ENCODE measurements around the gene VMAC.

Gene VMAC

DNA sequence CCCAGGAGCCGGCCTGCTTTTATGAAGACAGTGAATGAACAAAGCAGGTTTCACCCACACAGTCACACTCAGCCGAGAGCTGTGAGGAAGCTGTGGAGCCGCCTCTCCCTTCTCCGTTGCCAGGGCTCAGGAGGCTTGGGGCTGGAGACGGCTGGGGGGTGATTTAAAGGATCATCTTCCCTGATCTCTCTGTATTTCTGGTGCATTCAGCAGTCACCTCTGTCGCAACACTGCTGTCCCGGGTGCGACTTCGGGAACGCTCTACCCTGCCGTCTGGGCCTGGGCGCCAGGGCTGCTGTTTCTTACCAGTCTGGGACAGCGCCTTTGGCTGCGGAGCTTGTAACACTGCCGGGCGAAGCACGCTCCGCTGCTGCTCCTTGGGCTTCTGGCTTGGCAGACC, 27.5 kb downstream of the VMAC start:
- DNase-seq: no peak

DNA sequence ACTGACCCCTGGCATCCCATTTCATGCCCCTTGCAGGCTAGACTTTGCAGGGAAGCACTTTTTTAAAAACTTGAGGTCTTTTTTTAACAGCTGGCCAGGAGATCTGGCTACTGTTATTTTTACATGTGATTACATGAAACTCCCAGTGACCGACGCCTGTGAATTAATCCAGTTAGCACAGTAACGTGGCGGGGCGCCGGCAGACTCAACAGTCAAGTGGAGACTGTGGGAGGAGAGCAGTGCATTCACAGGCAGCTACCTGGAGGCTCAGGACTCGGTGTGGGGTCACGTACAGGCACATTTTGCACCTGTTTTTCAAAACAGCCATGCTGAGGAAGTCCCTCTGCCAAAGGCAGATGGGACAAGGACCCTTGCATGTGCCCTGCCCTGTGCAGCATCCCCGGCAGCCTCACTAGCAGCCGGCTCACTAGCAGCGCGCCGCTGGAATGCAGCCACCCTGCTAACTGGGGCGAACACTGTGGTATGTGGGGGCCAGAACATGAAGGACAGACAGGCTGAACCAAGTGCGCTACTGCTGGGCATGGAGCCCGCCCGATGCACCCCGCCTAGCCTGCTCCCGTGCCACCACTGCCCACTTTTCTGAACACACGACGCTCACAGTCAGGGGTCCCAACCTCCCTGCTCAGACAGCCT, 28.1 kb downstream of the VMAC start:
- DNase-seq: no peak

DNA sequence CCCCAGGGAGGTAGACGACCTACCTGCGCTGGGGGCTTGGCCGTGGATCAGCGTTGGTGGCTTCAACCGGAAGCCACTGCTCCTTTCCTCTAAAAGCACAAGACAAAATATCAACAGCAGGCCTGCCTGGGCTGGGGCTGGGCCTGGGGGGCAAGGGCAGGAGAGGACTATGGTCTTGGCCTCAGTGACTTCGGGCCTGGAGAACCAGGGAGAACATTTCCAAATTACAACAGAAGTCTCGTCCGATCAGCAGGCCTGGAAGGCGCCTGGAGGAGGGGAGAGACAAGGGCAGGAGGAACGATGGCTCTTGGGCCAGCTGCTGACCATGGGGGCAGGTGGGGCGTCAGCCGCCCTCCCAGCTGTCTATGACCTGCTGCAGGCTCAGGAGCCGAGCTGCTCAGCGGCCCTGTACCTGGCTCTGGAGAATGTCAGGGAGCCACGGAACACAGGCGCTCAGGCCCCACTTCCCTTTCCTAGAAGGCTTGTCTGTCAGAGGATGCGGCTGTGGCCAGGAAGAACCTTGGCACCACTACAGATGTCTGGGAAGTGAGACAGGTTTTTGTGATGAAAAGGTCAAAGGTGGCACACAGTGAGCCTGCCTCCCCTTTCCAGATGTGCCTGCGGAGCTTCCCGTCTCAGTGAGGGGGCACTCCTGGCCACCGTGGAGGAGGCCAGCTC, 28.9 kb downstream of the VMAC start:
- DNase-seq: no peak

DNA sequence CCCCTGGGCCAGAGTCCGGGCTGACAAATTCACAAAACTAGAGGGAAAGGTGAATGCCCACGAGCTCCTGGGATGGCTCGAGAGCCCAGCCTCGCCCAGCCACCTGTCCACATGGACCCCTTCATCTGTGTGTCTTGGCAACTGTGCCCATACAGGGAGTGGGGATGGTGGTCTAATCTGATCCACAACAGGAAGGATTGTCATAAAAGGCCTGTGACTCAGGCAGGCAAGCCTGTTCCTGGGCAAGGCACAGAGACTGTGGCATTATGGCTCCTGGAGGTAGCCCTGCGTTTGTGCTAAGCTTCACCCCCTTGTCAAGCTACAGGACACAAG, 29.4 kb downstream of the VMAC start:
- DNase-seq: no peak

DNA sequence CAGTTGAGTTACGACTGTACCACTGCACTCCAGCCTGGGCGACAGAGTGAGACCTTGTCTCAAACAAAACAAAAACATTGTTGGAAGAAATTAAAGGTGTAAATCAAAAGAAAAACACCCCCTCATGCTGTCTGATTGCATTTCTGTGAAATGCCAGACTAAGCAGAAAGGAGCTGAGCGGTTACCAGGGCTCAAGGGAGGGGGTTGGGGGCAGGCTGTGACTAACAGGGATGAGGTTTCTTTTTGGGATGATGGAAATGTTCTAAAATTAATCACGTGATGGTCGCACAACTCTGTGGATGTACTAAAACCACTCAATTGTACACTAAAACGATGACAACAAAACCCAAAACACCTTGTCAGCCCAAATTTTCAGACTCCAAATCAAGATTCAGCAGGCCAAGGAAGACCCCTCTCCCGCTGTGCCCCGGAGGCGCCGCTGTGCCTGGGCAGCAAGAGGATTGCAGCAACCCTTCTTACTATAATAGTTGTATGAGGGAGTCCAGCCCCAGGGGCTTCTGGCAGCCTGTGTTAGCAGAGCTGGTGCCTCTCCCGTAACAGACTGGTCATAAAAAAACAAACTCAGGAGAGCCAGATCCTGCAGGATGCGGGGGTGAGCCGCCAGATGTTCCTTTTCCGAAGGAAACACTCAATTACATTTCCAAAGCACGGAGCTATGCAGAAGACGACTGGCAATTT, 30.3 kb downstream of the VMAC start:
- DNase-seq: no peak

DNA sequence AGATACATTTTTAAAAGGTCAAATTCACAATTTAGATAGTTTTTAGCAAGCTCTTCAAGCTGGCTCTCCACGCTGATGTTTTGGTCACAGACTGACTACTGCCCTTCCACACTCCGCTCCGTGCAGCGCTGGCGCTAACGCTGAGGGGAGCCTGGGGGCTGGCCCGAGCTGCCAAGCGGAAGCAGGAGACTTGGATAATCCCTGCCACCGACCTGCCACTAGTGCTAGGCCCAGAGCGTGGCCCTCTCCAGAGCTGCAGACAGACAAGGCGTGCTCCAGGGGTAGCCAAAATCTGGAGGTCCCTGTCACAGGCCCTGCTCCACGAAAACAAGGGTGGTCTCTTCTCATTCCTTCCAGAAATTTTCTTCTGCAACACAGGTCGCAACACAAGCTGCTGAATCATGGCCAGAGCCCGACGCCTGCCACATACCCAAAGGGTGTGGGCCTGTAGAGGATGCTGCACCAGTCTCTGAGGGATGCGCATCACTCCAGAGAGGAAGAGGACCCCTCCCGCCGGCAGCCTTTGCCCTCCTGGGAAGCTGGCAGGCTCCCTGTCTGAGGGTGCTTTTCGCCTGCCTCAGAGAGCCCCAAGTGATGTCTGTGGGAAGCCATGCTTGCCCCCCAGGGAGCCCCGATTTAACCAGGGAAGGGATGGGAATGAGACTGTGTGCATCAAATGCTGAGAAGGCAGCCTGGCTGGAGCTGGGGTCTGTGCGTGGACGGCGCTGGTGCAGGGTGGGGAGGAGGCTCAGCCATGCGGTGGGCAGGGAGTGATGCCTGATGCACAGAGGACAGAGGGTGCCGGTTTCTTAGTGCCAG, 31.0 kb downstream of the VMAC start:
- no peak for DNase-seq

DNA sequence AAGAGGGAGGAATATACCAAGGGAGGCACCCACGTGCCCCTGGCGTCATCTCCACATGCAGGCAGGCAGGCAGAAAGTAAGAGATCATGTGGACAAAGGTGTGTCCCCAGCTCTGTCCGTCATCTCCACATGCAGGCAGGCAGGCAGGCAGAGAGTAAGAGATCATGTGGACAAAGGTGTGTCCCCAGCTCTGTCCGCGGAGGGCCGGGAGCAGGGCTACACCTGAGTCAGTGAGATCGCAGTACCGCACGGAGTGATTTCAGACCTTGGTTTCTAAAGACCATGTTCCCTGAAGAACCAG, 31.6 kb downstream of the VMAC start:
- no peak for DNase-seq

DNA sequence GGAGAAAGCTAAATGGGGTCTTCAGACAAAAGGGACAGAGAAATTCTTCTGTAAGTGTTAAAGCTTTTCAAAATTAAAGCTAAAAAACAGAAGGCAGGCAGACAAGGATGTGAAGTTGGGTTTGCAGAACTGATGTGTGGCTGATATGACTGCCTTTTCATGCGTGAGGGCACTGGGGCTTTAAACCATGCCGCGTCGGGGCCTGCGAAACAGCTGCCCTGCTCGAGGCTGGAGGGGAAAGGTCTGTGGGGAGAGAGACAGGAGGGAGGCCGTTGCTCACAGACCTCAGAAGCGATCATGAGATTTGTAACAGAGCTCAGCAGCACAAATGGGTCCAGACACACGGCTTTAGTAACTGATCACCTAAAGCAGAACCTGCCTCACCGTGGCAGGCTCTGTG, 32.9 kb downstream of the VMAC start:
- DNase-seq: no peak

DNA sequence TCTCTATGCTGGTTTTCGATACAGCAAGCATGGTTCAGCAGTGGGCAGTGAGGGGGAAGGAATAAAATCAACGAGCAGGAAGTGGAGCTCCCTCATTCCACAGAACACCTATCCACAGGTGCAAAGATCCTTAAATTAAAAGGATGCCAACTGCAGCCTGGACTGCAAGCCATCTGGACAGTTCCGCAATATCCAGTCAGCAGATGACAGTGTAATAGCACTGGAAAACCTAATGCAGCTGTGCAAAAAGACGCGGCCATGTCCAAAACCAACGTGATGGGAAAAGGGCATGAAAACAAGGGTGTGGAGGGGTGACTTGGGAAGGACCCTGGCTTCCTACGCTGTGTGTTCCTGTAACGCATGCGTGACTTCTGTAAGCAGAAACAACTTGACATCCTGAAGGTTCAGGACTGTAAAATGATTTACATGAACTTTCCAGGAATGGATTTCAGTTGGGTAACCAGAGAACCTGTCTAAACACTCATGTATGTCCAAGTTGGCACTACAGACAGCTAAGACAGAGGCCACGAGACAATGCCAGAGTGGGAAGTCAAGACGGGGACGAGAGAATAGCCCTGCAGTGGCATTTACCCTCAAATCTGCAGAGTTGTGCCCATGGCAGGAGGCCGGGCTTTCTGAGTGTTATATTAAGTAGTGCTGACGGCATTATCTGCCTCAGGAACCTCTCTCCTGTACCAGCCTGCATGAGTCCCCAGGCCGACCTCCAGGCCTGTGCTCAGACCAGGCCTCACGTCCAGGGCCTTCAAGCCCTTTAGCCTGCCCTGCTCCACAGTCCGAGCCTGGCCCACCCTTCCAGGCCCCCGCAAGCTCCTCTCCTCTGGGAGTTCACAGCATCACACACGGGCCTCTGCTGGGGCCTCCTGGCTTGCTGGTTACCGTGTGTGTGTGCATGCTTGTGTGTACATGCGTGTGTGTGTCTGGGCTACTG, 35.9 kb downstream of the VMAC start:
- no peak for DNase-seq

DNA sequence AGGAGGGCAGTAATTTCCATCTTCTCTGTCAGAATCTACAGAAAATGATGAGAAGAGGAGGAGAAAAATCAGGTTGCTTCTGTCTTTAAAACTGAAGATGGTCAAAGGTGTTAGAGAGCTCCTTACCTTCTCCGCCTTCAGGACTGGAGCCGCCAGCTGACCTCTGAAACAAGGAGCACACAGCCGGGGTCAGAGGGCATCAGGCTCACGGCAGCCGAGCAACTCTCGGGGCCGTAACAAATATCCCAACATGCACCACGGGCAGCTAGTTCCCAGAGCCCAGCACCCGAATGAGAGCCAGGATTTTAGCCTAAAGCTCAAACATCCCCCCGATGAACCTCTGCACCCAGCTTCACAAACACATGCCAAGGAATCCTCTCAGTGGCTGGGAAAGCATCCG, 37.0 kb downstream of the VMAC start:
- DNase-seq: no peak

DNA sequence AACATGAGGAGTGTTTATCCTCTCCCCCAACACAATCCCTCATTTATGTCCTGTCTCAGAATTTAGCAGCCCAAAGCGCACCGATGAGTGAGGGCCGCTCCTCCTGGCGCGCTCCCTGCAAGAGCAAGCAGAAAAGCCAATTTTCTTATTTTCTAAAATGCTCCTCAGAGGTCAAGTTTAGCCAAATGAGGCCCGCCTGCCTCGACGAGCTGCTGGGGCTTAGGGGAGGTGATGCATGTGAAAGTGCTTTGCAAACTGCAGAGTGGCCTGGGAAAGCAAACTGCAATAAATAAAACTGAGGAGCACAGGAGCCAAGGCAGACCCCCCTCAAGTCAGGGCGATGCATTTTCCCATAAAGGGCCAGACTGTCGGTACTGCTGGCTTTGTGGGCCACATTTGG, 38.4 kb downstream of the VMAC start:
- no peak for DNase-seq

DNA sequence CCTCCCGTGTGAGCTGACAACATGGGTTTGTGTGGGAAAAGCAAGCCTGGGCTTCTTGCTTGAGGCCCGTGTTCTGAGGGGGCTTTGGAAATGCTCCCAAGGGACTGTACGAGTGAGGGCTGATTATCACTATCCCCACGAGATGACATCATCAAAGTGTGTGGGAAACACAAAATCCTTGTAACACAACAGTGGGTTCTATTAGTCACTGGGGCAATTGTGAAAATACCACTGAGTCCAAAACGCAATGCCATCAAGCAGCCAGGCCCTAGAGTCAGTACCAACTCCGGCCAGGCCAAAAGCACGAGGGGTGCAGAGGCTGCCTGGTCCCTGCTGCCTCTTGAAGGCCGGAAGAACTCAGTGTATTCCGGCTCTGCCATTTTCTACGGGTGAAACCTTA, 39.0 kb downstream of the VMAC start:
- no peak for DNase-seq

DNA sequence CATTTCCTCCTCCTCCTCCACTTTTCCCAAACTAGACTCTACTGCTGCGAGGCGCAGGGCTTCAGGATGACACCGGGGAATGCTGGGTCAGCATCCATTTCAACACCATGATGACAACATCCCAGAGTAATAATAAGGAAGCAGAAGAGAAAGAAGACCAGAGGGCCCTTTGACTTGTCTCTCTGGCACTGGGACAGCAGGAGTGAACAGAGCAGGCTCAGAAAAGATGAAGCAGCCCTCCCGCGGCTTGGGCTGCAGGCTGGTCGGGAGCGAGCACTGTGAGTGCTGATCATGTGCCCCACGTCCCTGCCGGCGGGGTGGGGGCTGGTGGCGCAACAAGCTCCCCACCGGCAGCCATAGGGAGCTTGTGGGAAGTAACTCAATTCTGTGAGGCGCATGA, 42.8 kb downstream of the VMAC start:
- no peak for DNase-seq

DNA sequence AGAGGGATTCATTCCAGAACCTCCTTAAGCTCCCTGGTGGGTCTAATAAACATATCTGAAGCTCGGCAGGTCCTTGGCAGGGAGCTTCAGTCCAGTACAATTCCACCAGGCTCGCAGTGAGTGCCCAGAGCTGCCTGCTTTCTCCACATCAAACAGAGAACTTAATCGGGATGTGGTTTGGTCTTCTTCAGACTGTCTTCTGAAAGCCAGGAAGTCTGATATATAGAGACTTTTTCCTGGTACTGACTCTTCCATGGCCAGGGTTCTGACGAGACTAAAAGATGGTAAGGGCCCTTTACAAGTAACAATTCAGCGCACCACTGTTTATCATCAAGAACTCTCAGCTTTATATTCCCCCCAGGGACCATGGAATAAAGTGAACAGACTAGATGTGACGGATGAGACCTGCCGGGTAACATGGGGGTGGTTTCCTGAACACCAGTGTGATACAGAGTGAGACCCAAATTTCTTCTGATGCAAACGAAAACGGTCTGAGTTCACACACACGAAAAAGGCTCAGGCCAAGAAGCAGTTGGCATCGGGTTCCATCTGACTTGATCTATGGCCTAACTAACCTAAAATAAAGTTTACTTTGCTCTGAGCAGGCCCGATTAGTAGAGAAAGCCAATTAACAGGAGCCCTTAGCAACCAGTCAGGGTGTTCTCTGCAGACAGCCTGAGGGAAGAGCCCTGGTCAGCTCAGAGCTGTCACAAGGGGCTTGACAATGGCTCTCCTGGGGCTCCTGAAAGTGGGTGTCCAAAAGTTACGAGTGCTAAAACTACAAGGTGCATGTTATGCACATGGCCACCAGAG, 44.3 kb downstream of the VMAC start:
- DNase-seq: no peak

DNA sequence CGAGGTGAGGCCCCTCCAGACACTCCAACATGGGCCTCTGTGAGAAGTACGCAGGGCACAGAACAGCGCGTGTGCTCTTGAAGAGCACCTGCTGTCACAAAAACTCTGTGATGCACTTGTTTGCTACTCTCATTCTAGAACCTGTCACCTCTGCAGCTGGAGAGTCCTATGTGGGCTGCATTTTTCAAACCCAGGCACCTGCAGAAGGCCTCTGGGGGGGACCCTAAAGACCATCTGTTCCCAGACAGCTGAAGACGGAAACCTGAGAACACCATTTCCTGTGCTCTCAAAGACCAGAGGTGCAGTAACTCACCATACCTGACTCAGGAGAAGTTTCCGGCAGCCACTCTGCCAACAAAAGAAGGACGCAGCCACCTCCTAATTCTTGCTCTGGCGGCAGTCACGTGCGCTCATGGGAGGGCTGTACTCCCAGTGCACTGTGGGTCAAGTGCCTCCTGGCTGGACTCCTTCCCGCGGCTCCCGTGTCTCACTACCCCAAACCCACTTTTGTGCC, 45.2 kb downstream of the VMAC start:
- peak; percentile 38 for DNase-seq

DNA sequence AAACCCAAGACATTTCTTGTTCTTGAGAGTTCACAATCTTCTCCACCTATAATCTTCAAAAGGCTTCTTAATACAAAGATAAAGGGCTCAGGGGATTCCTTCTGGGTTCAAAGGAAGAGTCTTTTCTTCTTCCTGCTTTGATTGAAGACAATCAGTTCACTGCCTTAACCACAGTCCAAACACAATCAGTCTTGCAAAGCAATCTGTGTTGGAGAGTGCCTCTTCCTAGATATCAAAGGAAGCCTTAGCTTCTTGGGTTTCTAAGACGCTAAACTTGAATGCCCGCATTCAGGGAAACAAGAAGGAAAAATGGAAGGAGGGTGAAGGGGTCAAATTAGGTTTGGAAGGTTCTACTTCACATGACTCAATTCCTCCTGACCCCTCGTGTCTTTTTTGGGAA, 46.1 kb downstream of the VMAC start:
- no peak for DNase-seq

DNA sequence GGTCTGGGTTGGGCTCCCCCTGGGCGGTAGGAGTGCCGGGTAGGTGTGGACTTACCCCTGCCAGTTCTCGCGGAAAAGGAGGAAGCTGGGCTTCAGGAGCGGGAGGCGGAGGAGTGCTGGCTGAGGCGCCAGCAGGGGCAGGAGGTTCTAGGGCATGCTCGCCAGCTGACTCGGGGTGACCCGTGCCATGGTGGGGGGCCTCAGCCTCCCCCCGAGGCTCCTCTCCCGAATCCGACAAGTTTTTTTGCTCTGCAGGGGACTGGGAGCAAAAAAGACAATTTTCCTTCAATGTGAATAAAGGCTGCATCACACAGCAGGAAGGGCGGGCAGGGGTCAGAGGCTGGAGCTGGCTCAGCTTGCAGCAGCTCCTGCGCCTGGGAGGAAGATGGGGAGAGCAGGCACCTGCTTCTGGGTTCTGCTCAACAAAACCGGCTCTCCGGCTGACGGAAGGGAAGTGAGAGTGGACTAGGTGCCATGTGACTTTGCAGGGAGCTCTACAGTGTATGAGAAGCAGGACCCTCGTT, 46.7 kb downstream of the VMAC start:
- no peak for DNase-seq

DNA sequence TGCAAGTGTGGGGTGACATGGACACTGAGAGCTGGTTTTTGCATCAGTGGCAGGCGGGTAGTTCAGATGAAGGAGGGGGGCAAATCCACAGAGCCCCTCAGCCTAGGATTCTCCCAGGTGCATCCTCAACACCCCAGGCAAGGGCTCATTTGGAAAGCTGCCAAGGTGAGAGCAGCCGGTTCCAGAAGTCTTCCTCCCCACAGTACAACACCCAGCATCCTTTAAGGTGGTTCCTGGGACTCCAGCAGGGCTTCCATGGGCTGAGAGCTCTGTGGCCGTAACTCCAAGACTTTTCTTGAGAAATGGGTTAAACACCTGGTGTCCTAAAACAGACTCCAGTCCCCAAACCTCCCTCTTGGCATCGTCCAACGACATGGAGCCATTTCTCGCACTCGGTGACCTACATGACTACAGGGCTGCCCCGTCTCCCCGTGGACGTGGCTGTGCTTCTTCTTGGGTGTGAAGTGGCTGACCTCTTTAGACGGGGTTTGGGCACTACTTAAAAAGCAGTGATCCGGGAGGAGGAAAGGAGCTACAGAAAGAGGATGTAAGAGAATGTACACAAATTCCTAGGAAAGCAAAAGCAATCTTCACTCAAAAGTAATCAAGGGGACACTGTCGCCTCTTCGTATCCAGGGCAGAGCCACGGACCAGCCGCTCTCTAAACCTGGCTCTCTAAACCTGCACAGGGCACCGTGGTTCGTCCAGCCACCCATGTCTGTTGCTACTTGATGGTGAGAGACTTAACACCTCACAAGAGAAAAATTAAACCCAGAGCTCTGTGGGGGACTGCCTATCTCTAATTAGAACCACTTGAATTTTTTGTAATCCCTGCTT, 47.7 kb downstream of the VMAC start:
- DNase-seq: no peak

DNA sequence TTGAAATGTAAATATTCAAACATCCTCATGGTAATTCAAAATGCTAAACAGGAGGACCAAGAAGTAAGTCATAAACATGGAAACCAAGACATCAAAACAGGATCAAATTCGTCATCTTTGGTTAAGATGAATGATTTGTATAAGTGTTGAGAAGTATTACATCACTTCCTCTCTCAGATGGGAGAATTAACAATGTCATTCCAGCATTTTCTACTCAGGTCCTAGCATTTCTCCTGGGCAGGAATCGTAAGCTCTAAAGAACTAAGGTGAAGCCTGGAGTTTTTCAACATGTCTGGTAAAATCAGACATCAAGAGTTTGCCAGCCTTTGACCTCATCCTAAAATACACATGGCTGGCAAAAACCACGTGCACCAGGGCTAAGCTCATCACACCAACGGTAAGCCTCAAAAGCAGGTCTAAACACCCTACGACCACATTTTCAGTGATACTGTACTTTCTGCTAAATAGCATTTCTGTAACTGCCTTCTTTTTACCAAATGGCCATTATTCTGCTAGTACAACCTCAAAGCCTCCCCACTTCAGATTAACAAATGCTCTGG, 48.4 kb downstream of the VMAC start:
- no peak for DNase-seq

DNA sequence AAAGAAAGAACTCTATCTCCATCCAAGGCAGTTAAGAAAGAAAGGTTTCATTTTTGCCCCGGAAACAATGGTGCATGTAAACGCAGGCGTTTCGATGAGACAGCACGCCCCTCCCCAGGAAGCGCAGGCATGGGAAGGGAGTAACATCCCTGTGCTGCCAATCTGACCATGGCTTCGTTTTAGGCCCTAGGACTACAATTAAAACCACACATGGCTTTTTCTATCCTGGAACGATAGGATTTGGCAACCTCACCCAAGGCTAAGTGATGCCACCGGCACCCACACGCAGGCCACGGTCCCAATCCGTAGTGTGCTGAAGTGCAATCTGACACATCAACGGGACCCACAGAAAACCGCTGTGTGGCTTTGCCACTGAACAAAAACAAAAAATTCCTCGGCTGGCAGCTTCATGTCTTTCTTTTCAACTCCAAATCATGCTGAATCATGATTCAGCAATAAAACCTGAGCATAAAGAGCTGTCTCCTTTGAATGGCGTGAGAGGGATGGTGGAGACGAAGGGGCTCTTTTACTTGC, 49.1 kb downstream of the VMAC start:
- DNase-seq: peak; percentile 46
